Stimulated activated CD8-positive, alpha-beta memory T cell treated with anti-CD3 and anti-CD28 coated beads, Interleukin-15, amount 100 ng/mL, for 24 hours (primary cell): ENCODE results near the gene DBH.
"Not testable (repeated sequence)": the region's sequence is repeated elsewhere in the genome, so short reads cannot be mapped to it uniquely, and the experiment has no call there.

Source experiments
- DNase-seq: peaks from one replicate; pipeline ENCODE4 v3.0.0-alpha.2; 2020; ENCODE audit warnings: low read depth

DBH gene

GRCh38 chr9:133666387-133666786 lies 30.2 kb downstream of the DBH start:
- no peak for DNase-seq

GRCh38 chr9:133666845-133667244 lies 30.7 kb downstream of the DBH start:
- no peak for DNase-seq

- no peak for DNase-seq
These were observed 31.7 kb downstream of the DBH start for GRCh38 chr9:133667759-133668450.

GRCh38 chr9:133669182-133669801 lies 33.1 kb downstream of the DBH start:
- DNase-seq: no peak

GRCh38 chr9:133670466-133670865 lies 34.3 kb downstream of the DBH start:
- DNase-seq: no peak

- DNase-seq: no peak
These were observed 35.2 kb downstream of the DBH start for GRCh38 chr9:133671371-133671770.

GRCh38 chr9:133672503-133673257 lies 36.5 kb downstream of the DBH start:
- DNase-seq: no peak

- no peak for DNase-seq
These were observed 37.1 kb downstream of the DBH start for GRCh38 chr9:133673258-133673655.

GRCh38 chr9:133674091-133674490 lies 37.9 kb downstream of the DBH start:
- DNase-seq: no peak

GRCh38 chr9:133675796-133676195 lies 39.6 kb downstream of the DBH start:
- not testable (repeated sequence) for DNase-seq

GRCh38 chr9:133676450-133676849 lies 40.3 kb downstream of the DBH start:
- DNase-seq: no peak

- no peak for DNase-seq
These were observed 41.2 kb downstream of the DBH start for GRCh38 chr9:133677126-133678010.

- DNase-seq: no peak
These were observed 42.9 kb downstream of the DBH start for GRCh38 chr9:133679056-133679455.

- no peak for DNase-seq
These were observed 43.4 kb downstream of the DBH start for GRCh38 chr9:133679466-133680061.

GRCh38 chr9:133680250-133680975 lies 44.2 kb downstream of the DBH start:
- DNase-seq: no peak

GRCh38 chr9:133680976-133681657 lies 45.0 kb downstream of the DBH start:
- DNase-seq: no peak

GRCh38 chr9:133681658-133682306 lies 45.6 kb downstream of the DBH start:
- DNase-seq: no peak

GRCh38 chr9:133682818-133683585 lies 46.8 kb downstream of the DBH start:
- no peak for DNase-seq

GRCh38 chr9:133683586-133684120 lies 47.5 kb downstream of the DBH start:
- DNase-seq: no peak
